Measurements from ENCODE around the gene REST. TPM values are rescaled to one million over a fixed set of nuclear protein-coding genes. Genes with fewer than 3 reads are reported as not detected.

REST gene
- total RNA-seq, 2 experiments from 2014 or later: 41.0 to 41.2 TPM

GRCh38 chr4:56863441-56864139 is 44.1 kb upstream of the REST start:
- no peaks in the 10 kb centered on the region for H3K4me1 Mint-ChIP-seq (ENCODE audit: low read depth)
- no peak overlapping the region for H3K4me3 Mint-ChIP-seq
- no peaks in the 10 kb centered on the region for H3K9me3 Mint-ChIP-seq
- no peak for ATAC-seq
- DNase-seq: no peak
- intact Hi-C loops (cut with micrococcal nuclease): no loop called here
- TF ChIP-seq, protein P1, sequence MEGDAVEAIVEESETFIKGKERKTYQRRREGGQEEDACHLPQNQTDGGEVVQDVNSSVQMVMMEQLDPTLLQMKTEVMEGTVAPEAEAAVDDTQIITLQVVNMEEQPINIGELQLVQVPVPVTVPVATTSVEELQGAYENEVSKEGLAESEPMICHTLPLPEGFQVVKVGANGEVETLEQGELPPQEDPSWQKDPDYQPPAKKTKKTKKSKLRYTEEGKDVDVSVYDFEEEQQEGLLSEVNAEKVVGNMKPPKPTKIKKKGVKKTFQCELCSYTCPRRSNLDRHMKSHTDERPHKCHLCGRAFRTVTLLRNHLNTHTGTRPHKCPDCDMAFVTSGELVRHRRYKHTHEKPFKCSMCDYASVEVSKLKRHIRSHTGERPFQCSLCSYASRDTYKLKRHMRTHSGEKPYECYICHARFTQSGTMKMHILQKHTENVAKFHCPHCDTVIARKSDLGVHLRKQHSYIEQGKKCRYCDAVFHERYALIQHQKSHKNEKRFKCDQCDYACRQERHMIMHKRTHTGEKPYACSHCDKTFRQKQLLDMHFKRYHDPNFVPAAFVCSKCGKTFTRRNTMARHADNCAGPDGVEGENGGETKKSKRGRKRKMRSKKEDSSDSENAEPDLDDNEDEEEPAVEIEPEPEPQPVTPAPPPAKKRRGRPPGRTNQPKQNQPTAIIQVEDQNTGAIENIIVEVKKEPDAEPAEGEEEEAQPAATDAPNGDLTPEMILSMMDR (IDR thresholded peaks at IDR 0.05): no peak
- ChIA-PET POLR2A (no interaction called here), CTCF (no interaction called here)
- no peak overlapping the region for H3K27ac Mint-ChIP-seq
- no peaks in the 10 kb centered on the region for H3K27me3 Mint-ChIP-seq
- H3K36me3 Mint-ChIP-seq (ENCODE audit: low read depth): no peaks in the 10 kb centered on the region

GRCh38 chr4:56870946-56871345 is 36.8 kb upstream of the REST start:
- peaks cover 1% of the 10 kb centered on the region for H3K27me3 Mint-ChIP-seq
- H3K27ac Mint-ChIP-seq: no peak overlapping the region
- TF ChIP-seq, protein P1 (IDR thresholded peaks at IDR 0.05): no peak
- H3K4me3 Mint-ChIP-seq: no peak overlapping the region
- H3K4me1 Mint-ChIP-seq (ENCODE audit: low read depth): peaks cover 5% of the 10 kb centered on the region
- ATAC-seq: no peak
- POLR2A ChIA-PET: no interaction called here
- no peaks in the 10 kb centered on the region for H3K36me3 Mint-ChIP-seq (ENCODE audit: low read depth)
- DNase-seq: no peak
- intact Hi-C loops (cut with micrococcal nuclease): no loop called here
- CTCF ChIA-PET: no interaction called here
- H3K9me3 Mint-ChIP-seq: no peaks in the 10 kb centered on the region

GRCh38 chr4:56871371-56871866 is 36.3 kb upstream of the REST start:
- CTCF ChIA-PET: no interaction called here
- H3K4me1 Mint-ChIP-seq (ENCODE audit: low read depth): peaks cover 5% of the 10 kb centered on the region
- intact Hi-C loops (cut with micrococcal nuclease): no loop called here
- no peak overlapping the region for H3K4me3 Mint-ChIP-seq
- POLR2A ChIA-PET: no interaction called here
- no peak overlapping the region for H3K27ac Mint-ChIP-seq
- DNase-seq: peak; percentile 11
- ATAC-seq: peak; percentile 53
- no peaks in the 10 kb centered on the region for H3K9me3 Mint-ChIP-seq
- peaks cover 1% of the 10 kb centered on the region for H3K27me3 Mint-ChIP-seq
- TF ChIP-seq, protein P1 (IDR thresholded peaks at IDR 0.05): no peak
- no peaks in the 10 kb centered on the region for H3K36me3 Mint-ChIP-seq (ENCODE audit: low read depth)

DNA sequence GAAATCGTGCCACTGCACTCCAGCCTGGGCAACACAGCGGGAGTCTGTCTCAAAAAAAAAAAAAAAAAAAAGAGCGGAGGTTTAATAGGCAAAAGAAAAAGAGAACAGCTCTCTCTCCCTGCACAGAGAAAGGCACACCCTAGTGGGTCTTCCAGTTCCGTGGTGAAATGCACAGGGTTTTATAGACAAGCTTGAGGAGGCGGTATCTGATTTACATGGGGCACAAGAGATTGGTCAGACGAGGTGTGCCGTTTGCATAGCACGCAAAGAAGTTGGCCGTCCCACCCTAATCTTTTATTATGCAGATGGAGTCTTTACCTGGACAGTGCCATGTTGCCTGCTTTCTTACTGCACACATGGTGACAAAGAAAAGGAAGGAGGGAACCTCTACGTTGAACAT is 33.5 kb upstream of the REST start:
- POLR2A ChIA-PET: no interaction called here

GRCh38 chr4:56874923-56875322 is 32.8 kb upstream of the REST start:
- POLR2A ChIA-PET: no interaction called here
- intact Hi-C loops (cut with micrococcal nuclease): no loop called here
- CTCF ChIA-PET: no interaction called here
- Mint-ChIP-seq H3K4me3 (no peak overlapping the region), H3K4me1 (ENCODE audit: low read depth) (peaks cover 5% of the 10 kb centered on the region), H3K9me3 (no peaks in the 10 kb centered on the region), H3K27me3 (no peaks in the 10 kb centered on the region), H3K36me3 (ENCODE audit: low read depth) (no peaks in the 10 kb centered on the region), H3K27ac (no peak overlapping the region)
- TF ChIP-seq, protein P1 (IDR thresholded peaks at IDR 0.05): no peak
- DNase-seq (no peak), ATAC-seq (no peak)

More for the DNA sequence above, 33.5 kb upstream of the REST start:
- CTCF ChIA-PET: no interaction called here
- no peaks in the 10 kb centered on the region for H3K36me3 Mint-ChIP-seq (ENCODE audit: low read depth)
- DNase-seq (no peak), ATAC-seq (no peak)
- no peak overlapping the region for H3K27ac Mint-ChIP-seq
- H3K27me3 Mint-ChIP-seq: peaks cover 1% of the 10 kb centered on the region
- TF ChIP-seq, protein P1 (IDR thresholded peaks at IDR 0.05): no peak
- H3K4me1 Mint-ChIP-seq (ENCODE audit: low read depth): peaks cover 5% of the 10 kb centered on the region
- no peak overlapping the region for H3K4me3 Mint-ChIP-seq
- H3K9me3 Mint-ChIP-seq: no peaks in the 10 kb centered on the region
- intact Hi-C loops (cut with micrococcal nuclease): no loop called here

Data from activated CD8-positive, alpha-beta T cell treated with anti-CD3 and anti-CD28 coated beads for 36 hours (primary cell).